ENCODE data around the gene PVR. TPM values are rescaled to one million over a fixed set of nuclear protein-coding genes. Genes with fewer than 3 reads are reported as not detected.

PVR gene
- total RNA-seq, 1 donor from 2014 or later = 212 TPM

Other genes starting within 250 kb of the PVR start
- gene ZNF285, start 242.3 kb upstream of the PVR start, total RNA-seq = 3.1 and 4.2 TPM in 2 replicates
- gene ZNF229, start 195.4 kb upstream of the PVR start, total RNA-seq = 5.9 and 10.2 TPM in 2 replicates
- 6.7 and 13.2 TPM in 2 replicates for gene ZNF180, start 143.4 kb upstream of the PVR start, total RNA-seq
- not detected in 2 replicates for gene CEACAM20, start 114.2 kb upstream of the PVR start, total RNA-seq
- gene IGSF23, start 30.3 kb upstream of the PVR start, total RNA-seq = not detected in 2 replicates
- 4.4 and 9.0 TPM in 2 replicates for gene CEACAM19, start 27.6 kb downstream of the PVR start, total RNA-seq
- not detected in 2 replicates for gene CEACAM16, start 55.2 kb downstream of the PVR start, total RNA-seq
- 28.3 and 30.0 TPM in 2 replicates for gene BCL3, start 104.8 kb downstream of the PVR start, total RNA-seq
- 1.1 TPM in 1 of 2 replicates, not detected in the other for gene CBLC, start 134.0 kb downstream of the PVR start, total RNA-seq
- gene BCAM, start 165.2 kb downstream of the PVR start, total RNA-seq = 57.0 and 78.9 TPM in 2 replicates
- 292 and 342 TPM in 2 replicates for gene NECTIN2, start 202.4 kb downstream of the PVR start, total RNA-seq
- gene TOMM40, start 247.3 kb downstream of the PVR start, total RNA-seq = 74.7 and 75.5 TPM in 2 replicates

Data from glomerular endothelial cell (primary cell).